Measurements from ENCODE around the gene PNPLA7. TPM values are rescaled to one million over a fixed set of nuclear protein-coding genes. Genes with fewer than 3 reads are reported as not detected.

The PNPLA7 gene
- total and polyA plus RNA-seq, 2 of the 8 experiments (the other 6 are each of a cell fraction or from before 2014, with no cell fraction given), result 0.35 to 0.47 TPM

DNA sequence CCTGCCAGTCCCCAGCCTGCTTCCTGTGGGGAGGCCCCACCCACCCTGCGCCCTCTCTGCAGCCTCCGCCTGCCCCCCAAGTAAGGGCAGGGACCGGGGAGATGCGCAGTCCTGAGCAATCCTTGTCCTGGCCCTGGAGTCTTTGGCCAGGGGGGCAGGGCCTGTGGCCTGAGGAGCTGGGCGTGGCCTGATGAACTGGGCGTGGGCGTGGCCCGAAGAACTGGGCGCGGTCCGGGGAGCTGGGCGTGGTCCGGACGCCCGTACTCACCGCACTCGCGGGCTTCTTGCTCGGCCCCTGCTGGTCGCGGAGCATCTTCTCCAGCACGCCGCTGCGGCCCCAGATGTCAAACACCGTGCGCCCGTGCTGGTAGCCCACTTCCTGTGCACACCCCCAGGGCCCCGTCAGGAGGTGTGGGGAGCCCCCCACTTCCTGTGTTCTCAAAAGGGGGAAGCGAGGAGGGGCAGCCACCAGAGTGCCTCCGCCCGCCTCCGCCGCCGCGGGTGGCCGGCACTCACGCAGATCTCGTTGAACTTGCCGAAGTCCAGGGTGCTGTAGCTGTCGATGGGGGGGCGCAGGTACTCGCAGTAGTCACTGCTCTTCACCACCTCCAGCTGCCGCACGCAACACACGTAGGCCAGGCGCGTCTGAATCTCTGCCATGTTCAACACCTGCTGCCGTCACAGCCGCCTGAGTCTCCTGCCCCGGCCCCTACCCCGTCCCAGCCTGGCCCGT is 88.4 kb downstream of the PNPLA7 start (continued):
- TF ChIP-seq CTBP2 (IDR thresholded peaks at IDR 0.05; ENCODE audit: borderline replicate concordance, insufficient read depth, insufficient read length, low read length) (peak; percentile 38), RBBP5 (IDR thresholded peaks at IDR 0.05; ENCODE audit: borderline replicate concordance, low read depth, low read length) (no peak)

Data from H1 (cell line).